Loucy (cell line): ENCODE data around the gene MMP24.

Experiments used
- EZH2phosphoT487 ChIP-seq: fragments of 200-600 bp; IDR thresholded peaks from 2 replicates; pipeline ENCODE4 v1.6.1; 2018; ENCODE audit warnings: antibody characterized with exemption, mild to moderate bottlenecking, moderate library complexity, borderline replicate concordance
- TF ChIP-seq, protein P1 (sequence below): fragments of 200-600 bp; sonication (generic); conservative IDR thresholded peaks from 2 replicates; pipeline ENCODE4 v1.5.1; 2014; ENCODE audit warnings: mild to moderate bottlenecking, antibody characterized with exemption, low read length

GRCh38 chr20:35307666-35308653, 81.5 kb downstream of the MMP24 start:
- TF ChIP-seq, protein P1, sequence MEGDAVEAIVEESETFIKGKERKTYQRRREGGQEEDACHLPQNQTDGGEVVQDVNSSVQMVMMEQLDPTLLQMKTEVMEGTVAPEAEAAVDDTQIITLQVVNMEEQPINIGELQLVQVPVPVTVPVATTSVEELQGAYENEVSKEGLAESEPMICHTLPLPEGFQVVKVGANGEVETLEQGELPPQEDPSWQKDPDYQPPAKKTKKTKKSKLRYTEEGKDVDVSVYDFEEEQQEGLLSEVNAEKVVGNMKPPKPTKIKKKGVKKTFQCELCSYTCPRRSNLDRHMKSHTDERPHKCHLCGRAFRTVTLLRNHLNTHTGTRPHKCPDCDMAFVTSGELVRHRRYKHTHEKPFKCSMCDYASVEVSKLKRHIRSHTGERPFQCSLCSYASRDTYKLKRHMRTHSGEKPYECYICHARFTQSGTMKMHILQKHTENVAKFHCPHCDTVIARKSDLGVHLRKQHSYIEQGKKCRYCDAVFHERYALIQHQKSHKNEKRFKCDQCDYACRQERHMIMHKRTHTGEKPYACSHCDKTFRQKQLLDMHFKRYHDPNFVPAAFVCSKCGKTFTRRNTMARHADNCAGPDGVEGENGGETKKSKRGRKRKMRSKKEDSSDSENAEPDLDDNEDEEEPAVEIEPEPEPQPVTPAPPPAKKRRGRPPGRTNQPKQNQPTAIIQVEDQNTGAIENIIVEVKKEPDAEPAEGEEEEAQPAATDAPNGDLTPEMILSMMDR, result no peak
- TF ChIP-seq EZH2phosphoT487, result no peak
